ENCODE data around the gene SPDL1.

Gene SPDL1

DNA sequence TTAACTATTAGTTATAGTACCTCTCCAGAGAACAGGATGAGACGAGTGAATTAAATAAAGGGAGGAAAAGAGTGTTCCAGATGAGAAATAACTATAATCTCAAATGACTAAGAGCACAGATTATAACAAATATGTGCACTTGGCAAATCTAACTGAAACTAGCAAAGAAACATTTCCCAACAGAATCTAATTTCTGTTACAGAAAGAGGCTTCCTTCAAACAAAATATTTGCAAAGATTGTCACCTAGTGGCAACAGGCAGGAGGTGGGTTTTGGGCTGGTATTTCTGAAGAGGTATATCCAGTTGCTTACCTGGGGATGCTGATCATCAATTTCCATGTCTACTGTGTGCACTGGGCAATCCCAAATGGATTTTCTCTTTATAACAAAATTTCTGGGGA is 5.6 kb upstream of the SPDL1 start:
- DNase-seq (ENCODE audit: insufficient read length) (no peak), FAIRE-seq (no peak)
- no peak for TF ChIP-seq POLR2AphosphoS5 (IDR thresholded peaks at IDR 0.05; ENCODE audit: low read depth, low read length)
- no peak for TF ChIP-seq POLR2A (IDR thresholded peaks at IDR 0.05; ENCODE audit: low read depth, low read length)
- no peak for TF ChIP-seq TAF1 (IDR thresholded peaks at IDR 0.05; ENCODE audit: borderline replicate concordance, low read depth, low read length)

DNA sequence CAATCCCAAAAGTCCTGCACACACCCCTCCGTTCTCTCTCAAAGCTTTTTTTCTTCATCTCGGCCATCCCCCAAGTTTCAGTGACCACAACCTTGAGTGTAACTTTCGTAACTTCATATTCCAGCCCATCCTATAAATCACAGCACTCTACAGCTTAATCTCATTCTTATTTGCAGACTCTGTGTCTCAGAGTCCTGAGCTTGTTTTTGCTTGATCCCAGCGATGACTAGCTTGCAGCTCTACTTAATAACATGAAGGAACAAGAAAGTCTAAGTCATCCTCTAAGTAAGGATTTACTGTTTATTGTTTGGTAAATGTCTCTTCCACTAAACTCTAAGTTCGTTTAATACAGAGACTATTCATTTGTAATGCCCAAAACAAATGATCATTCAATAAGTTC is 2.6 kb upstream of the SPDL1 start:
- DNase-seq (ENCODE audit: insufficient read length) (no peak), FAIRE-seq (no peak)
- TF ChIP-seq TAF1 (IDR thresholded peaks at IDR 0.05; ENCODE audit: borderline replicate concordance, low read depth, low read length): no peak
- no peak for TF ChIP-seq POLR2A (IDR thresholded peaks at IDR 0.05; ENCODE audit: low read depth, low read length)
- no peak for TF ChIP-seq POLR2AphosphoS5 (IDR thresholded peaks at IDR 0.05; ENCODE audit: low read depth, low read length)

DNA sequence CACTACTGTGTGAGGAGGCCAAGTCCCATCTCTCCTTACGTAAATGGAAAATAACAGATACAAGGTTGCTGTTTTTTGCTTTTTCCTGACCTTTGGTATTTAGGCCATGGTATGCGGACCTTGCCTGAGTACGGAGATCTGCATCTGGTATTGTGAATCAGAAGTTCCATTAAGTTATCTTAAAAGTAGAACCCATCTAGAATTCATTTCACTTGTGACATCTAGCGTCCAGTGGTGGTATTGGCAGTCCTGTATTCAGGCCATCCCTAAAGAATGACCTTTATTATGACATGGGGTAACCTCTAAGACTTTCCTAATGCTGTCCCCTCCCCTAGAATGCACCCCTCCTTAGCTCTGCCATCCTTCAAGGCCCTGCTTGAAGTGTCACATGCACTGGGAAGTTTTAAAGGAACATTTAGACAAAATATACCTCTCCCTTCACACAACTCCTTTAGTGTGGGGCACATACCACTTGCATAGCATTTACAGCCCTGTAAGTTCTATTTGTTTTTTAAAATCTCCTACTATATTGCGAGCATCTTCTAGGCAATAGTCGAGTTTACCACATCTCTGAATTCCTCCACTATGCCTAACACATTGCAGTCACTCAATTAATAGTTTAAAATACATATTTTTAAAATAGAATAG is 1.9 kb upstream of the SPDL1 start:
- FAIRE-seq (peak; percentile 71), DNase-seq (ENCODE audit: insufficient read length) (no peak)
- no peak for TF ChIP-seq POLR2AphosphoS5 (IDR thresholded peaks at IDR 0.05; ENCODE audit: low read depth, low read length)
- TF ChIP-seq POLR2A (IDR thresholded peaks at IDR 0.05; ENCODE audit: low read depth, low read length): no peak
- TF ChIP-seq TAF1 (IDR thresholded peaks at IDR 0.05; ENCODE audit: borderline replicate concordance, low read depth, low read length): no peak

DNA sequence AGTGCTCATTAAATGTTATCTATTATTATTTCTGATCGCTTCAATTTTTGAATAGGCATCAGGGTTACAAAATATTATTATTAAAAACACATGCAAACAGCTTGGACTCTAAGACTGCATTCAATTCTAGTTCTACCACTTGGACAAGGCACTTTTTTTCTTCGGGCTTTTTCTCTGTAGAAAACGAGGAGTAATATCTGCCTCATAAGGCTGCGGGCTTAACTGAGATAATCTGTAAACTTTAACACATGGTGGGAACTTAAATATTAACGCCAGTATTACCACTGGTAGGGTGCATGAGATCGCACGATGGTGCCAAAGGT is 511 bp upstream of the SPDL1 start:
- TF ChIP-seq TAF1 (IDR thresholded peaks at IDR 0.05; ENCODE audit: borderline replicate concordance, low read depth, low read length): no peak
- DNase-seq (ENCODE audit: insufficient read length) (peak; percentile 3), FAIRE-seq (no peak)

DNA sequence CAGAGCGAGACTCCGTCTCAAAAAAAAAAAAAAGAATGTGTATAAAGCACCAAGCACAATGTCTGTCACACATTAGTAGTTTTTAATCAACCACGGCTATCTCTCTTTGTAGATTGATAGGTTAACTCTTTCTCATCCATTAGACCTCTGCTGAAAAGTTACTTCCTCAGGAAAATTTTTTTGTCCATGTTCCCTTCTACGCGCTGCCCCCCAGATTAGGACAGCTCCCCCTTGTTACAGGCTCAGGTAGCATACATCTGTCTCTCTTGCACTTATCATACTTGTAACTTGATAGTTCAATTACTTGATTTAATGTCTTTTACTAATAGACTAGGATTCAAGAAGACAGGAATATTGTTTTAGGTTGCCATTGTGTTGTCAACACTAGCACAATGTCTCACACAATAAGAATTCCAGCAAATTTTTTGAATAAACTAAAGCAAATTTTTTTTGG is 1.5 kb downstream of the SPDL1 start:
- FAIRE-seq (no peak), DNase-seq (ENCODE audit: insufficient read length) (no peak)
- TF ChIP-seq POLR2AphosphoS5 (IDR thresholded peaks at IDR 0.05; ENCODE audit: low read depth, low read length): no peak
- no peak for TF ChIP-seq POLR2A (IDR thresholded peaks at IDR 0.05; ENCODE audit: low read depth, low read length)
- no peak for TF ChIP-seq TAF1 (IDR thresholded peaks at IDR 0.05; ENCODE audit: borderline replicate concordance, low read depth, low read length)

DNA sequence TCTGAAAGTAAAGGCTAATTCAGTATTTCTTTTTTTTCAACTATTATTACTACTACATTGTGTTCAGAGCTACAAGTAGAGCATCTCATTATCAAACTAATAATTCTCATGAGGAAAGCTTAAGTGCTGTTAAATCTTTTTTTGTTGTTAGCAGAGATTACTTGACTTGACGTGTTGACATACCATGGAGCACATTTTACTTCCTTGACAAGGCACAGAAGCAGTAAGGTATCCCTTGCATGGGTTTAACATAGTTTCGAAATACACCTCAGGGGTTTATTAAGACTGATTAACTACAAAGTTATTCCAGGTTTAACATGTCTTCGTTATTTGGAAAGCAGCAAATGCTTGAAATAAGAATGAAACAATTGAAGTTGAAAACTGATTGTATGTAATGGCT is 7.0 kb downstream of the SPDL1 start:
- FAIRE-seq: no peak
- TF ChIP-seq TAF1 (IDR thresholded peaks at IDR 0.05; ENCODE audit: borderline replicate concordance, low read depth, low read length) (no peak), POLR2A (IDR thresholded peaks at IDR 0.05; ENCODE audit: low read depth, low read length) (no peak), POLR2AphosphoS5 (IDR thresholded peaks at IDR 0.05; ENCODE audit: low read depth, low read length) (no peak)
- no peak for DNase-seq (ENCODE audit: insufficient read length)

DNA sequence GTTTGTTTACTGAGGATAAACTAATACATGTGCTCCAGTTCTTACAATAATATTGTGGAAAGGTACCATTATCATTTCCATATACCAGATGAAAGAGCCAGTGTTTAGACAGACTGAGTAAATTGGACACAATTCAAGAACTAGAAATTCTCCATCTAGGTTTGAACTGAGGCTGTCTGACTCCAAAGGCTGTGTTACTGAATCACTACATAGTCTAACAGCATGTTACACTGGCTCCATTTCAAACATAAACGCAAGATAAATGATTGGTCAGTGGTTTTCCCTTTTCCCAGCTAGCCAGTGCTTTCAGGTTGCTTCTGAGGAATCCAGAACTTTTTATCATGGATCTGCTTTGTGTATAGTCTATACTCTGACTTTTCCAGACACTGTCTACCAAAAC is 8.1 kb downstream of the SPDL1 start:
- FAIRE-seq (no peak), DNase-seq (ENCODE audit: insufficient read length) (no peak)
- TF ChIP-seq TAF1 (IDR thresholded peaks at IDR 0.05; ENCODE audit: borderline replicate concordance, low read depth, low read length): no peak
- no peak for TF ChIP-seq POLR2A (IDR thresholded peaks at IDR 0.05; ENCODE audit: low read depth, low read length)
- no peak for TF ChIP-seq POLR2AphosphoS5 (IDR thresholded peaks at IDR 0.05; ENCODE audit: low read depth, low read length)

DNA sequence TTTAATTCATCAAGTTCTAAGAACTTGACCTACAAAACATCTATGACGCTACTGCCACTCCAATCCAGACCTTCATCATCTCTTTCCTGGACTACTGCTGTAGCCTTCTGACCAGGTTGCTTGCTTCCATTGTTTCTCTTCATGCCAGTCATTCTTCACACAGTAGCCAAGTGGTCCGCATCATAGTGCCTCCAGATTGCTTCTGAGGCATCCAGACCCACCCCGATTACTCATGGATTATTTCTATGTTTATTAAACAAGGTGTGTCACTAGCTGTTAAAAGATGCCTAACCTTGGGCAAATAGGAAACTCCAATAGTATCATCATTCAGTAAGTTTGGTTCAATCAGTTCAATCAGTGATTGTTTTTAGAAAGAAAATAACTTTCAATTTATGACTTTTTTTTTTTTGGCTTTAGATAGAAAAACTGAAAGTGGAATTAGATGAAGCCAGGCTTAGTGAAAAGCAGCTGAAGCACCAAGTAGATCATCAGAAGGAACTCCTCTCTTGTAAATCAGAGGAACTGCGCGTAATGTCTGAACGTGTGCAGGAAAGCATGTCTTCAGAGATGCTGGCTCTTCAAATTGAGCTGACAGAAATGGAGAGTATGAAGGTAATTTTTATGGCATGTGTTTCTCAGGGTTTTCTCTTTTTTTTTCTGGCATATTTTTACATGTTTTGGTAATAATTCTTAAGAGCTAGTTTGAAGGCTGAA is 9.5 kb downstream of the SPDL1 start:
- TF ChIP-seq TAF1 (IDR thresholded peaks at IDR 0.05; ENCODE audit: borderline replicate concordance, low read depth, low read length) (no peak), POLR2A (IDR thresholded peaks at IDR 0.05; ENCODE audit: low read depth, low read length) (no peak), POLR2AphosphoS5 (IDR thresholded peaks at IDR 0.05; ENCODE audit: low read depth, low read length) (no peak)
- FAIRE-seq: peak; percentile 14
- no peak for DNase-seq (ENCODE audit: insufficient read length)

DNA sequence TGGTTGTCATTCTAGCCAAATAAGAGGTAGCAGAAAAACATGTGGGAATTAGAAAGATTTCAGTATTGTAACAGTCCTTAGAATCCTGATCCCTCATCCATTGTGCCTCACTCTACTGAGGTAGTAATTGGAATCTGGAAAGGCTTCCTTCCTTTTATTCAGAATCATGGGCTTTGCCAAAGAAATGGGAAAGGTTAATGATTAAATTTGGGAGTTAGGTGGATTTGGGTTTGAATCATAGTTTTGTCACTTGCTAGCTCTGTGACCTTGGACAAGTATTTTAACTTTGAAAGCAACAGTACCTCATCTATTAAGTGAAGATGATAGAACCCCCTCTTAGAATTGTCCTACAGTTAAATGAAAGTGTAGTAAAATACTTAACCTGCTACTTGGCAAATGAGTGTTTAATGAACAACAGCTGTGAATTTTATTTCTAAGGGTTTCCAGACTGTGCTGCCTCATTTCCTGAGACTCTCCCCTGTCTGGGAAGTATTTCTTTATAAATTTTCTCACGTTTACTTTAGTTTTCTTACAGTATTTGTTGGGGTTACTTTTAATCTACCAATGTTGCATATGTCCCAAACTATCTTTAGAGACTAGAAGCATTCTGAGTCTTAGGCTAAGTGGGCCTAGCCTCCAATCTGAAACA is 11.7 kb downstream of the SPDL1 start:
- TF ChIP-seq POLR2AphosphoS5 (IDR thresholded peaks at IDR 0.05; ENCODE audit: low read depth, low read length): no peak
- DNase-seq (ENCODE audit: insufficient read length): no peak
- FAIRE-seq: no peak

DNA sequence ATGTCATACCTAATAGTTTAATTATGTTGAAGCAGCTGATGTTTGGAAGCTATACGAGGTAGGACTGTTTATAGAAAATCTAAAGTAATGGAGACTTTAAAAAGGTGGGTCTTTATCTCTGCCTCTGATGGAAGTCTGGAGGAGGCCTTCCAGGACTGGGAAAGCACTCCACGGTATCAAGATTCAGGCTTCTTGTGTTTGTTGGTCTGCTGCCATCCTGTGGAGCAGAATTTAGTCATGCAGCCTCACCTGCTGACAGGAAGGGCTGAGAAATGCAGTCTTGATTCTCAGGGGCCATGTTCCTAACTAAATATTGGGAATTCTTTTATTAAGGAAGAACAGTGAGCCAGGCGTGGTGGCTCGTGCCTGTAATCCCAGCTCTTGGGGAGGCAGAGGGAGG is 15.9 kb downstream of the SPDL1 start:
- TF ChIP-seq POLR2A (IDR thresholded peaks at IDR 0.05; ENCODE audit: low read depth, low read length) (no peak), POLR2AphosphoS5 (IDR thresholded peaks at IDR 0.05; ENCODE audit: low read depth, low read length) (no peak), TAF1 (IDR thresholded peaks at IDR 0.05; ENCODE audit: borderline replicate concordance, low read depth, low read length) (no peak)
- DNase-seq (ENCODE audit: insufficient read length) (no peak), FAIRE-seq (no peak)

DNA sequence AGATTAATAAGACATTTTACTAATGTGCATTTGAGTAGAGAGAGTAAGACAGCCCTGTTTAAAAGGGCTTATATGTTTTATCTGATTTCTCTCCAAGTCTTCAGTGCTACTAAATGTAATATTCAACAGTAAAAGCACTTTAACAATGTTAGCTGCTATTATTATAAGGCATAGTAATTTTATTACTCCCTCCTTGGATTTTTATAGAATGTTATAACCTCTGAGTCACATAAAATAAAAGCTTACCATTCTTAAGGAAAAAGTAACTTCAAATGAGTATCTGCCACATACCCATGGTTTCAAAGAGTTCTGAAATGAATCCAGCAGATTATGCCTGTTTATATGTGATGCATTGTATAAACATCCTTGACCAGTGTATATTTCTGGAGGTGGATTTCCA is 19.0 kb downstream of the SPDL1 start:
- DNase-seq (ENCODE audit: insufficient read length) (no peak), FAIRE-seq (no peak)
- TF ChIP-seq POLR2AphosphoS5 (IDR thresholded peaks at IDR 0.05; ENCODE audit: low read depth, low read length) (no peak), TAF1 (IDR thresholded peaks at IDR 0.05; ENCODE audit: borderline replicate concordance, low read depth, low read length) (no peak), POLR2A (IDR thresholded peaks at IDR 0.05; ENCODE audit: low read depth, low read length) (no peak)

DNA sequence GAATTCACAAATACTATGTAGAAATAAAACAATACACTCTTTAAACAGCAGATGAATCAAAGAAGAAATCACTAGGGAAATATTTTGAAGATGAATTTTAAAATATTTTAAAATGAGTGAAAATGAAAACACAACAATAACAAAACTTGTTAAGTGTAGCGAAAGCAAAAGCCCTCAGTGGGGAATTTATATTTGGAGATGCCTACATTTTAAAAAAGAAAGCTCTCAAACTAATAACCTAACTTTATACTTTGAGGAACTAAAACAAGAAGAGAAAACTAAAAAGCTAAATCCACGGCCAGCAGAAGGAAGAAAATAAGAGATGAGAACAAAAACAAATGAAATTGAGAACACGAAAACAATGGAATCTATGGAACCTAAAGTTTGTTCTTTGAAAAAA is 22.7 kb downstream of the SPDL1 start:
- FAIRE-seq: no peak
- no peak for DNase-seq (ENCODE audit: insufficient read length)
- no peak for TF ChIP-seq POLR2AphosphoS5 (IDR thresholded peaks at IDR 0.05; ENCODE audit: low read depth, low read length)
- no peak for TF ChIP-seq POLR2A (IDR thresholded peaks at IDR 0.05; ENCODE audit: low read depth, low read length)
- no peak for TF ChIP-seq TAF1 (IDR thresholded peaks at IDR 0.05; ENCODE audit: borderline replicate concordance, low read depth, low read length)
